ENCODE results near the gene HEG1. TPM values are rescaled to one million over a fixed set of nuclear protein-coding genes. Genes with fewer than 3 reads are reported as not detected.

HEG1 gene
- total RNA-seq, 1 experiment from 2014 or later, result 23.3 TPM

- Histone ChIP-seq H3K27me3 (no peaks in the 10 kb centered on the region), H3K36me3 (no peaks in the 10 kb centered on the region), H3K9me3 (replicated peaks) (no peaks in the 10 kb centered on the region), H3K27ac (no peak overlapping the region), H3K4me1 (peaks cover 29% of the 10 kb centered on the region), H3K4me3 (no peak overlapping the region)
- DNase-seq, result no peak
Measured at GRCh38 chr3:125059488-125060245, 3.9 kb upstream of the HEG1 start.

- Histone ChIP-seq H3K36me3 (no peaks in the 10 kb centered on the region), H3K27me3 (no peaks in the 10 kb centered on the region), H3K4me1 (peaks cover 32% of the 10 kb centered on the region)
Measured at GRCh38 chr3:125058959-125059358, 3.2 kb upstream of the HEG1 start.

GRCh38 chr3:125058529-125058928 lies 2.7 kb upstream of the HEG1 start:
- Histone ChIP-seq H3K36me3 (no peaks in the 10 kb centered on the region), H3K4me1 (peaks cover 33% of the 10 kb centered on the region), H3K4me3 (no peak overlapping the region), H3K9me3 (replicated peaks) (no peaks in the 10 kb centered on the region), H3K27me3 (no peaks in the 10 kb centered on the region), H3K27ac (no peak overlapping the region)
- DNase-seq, result no peak

More at GRCh38 chr3:125058959-125059358, 3.2 kb upstream of the HEG1 start:
- DNase-seq, result no peak
- Histone ChIP-seq H3K4me3 (no peak overlapping the region), H3K27ac (no peak overlapping the region), H3K9me3 (replicated peaks) (no peaks in the 10 kb centered on the region)

GRCh38 chr3:125057186-125057850 lies 1.5 kb upstream of the HEG1 start:
- Histone ChIP-seq H3K4me1 (peaks cover 33% of the 10 kb centered on the region), H3K36me3 (no peaks in the 10 kb centered on the region), H3K27me3 (no peaks in the 10 kb centered on the region), H3K4me3 (no peak overlapping the region), H3K9me3 (replicated peaks) (no peaks in the 10 kb centered on the region), H3K27ac (no peak overlapping the region; the same call in 1 of the 2 replicates)
- DNase-seq, result peak; percentile 30 to 31

- Histone ChIP-seq H3K4me1 (peaks cover 39% of the 10 kb centered on the region), H3K27ac (peak overlapping the region; percentile 50), H3K27me3 (no peaks in the 10 kb centered on the region), H3K9me3 (replicated peaks) (no peaks in the 10 kb centered on the region), H3K36me3 (peaks cover 3% of the 10 kb centered on the region), H3K4me3 (peak overlapping the region; percentile 90)
- DNase-seq, result peak; percentile 22 to 45
Measured at GRCh38 chr3:125055331-125055912, 375 bp downstream of the HEG1 start.

GRCh38 chr3:125054449-125055329 lies 1.1 kb downstream of the HEG1 start:
- H3K27me3 ChIP-seq, result no peaks in the 10 kb centered on the region
- no peaks in the 10 kb centered on the region for H3K9me3 ChIP-seq (replicated peaks)
- peak; percentile 41 to 60 for DNase-seq
- H3K27ac ChIP-seq, result peak overlapping the region; percentile 50
- H3K4me3 ChIP-seq, result peak overlapping the region; percentile 90
- peaks cover 6% of the 10 kb centered on the region for H3K36me3 ChIP-seq
- peaks cover 39% of the 10 kb centered on the region for H3K4me1 ChIP-seq

- no peak for DNase-seq
- no peaks in the 10 kb centered on the region for H3K27me3 ChIP-seq
- peak overlapping the region; percentile 50 for H3K27ac ChIP-seq
- peaks cover 6% of the 10 kb centered on the region for H3K36me3 ChIP-seq
- H3K4me3 ChIP-seq, result peak overlapping the region; percentile 90
- H3K9me3 ChIP-seq (replicated peaks), result no peaks in the 10 kb centered on the region
- H3K4me1 ChIP-seq, result peaks cover 39% of the 10 kb centered on the region
Measured at GRCh38 chr3:125054062-125054448, 1.7 kb downstream of the HEG1 start.

GRCh38 chr3:125053304-125053699 lies 2.5 kb downstream of the HEG1 start:
- DNase-seq, result no peak
- Histone ChIP-seq H3K4me3 (no peak overlapping the region), H3K4me1 (peaks cover 39% of the 10 kb centered on the region), H3K36me3 (peaks cover 6% of the 10 kb centered on the region), H3K9me3 (replicated peaks) (no peaks in the 10 kb centered on the region), H3K27ac (no peak overlapping the region), H3K27me3 (no peaks in the 10 kb centered on the region)

GRCh38 chr3:125052624-125053303 lies 3.0 kb downstream of the HEG1 start:
- no peaks in the 10 kb centered on the region for H3K27me3 ChIP-seq
- peak; percentile 46 to 59 for DNase-seq
- H3K9me3 ChIP-seq (replicated peaks), result no peaks in the 10 kb centered on the region
- 0 out of 2 replicates have a peak overlapping the region, but pooled peaks have one; percentile 0 for H3K4me3 ChIP-seq
- H3K4me1 ChIP-seq, result peaks cover 39% of the 10 kb centered on the region
- 0 out of 2 replicates have a peak overlapping the region, but pooled peaks have one; percentile 3 for H3K27ac ChIP-seq
- peaks cover 6% of the 10 kb centered on the region for H3K36me3 ChIP-seq

- 0 out of 2 replicates have a peak overlapping the region, but pooled peaks have one; percentile 0 for H3K4me3 ChIP-seq
Measured at GRCh38 chr3:125051715-125052581, 3.8 kb downstream of the HEG1 start.

GRCh38 chr3:125051205-125051604 lies 4.6 kb downstream of the HEG1 start:
- DNase-seq, result no peak
- peaks cover 33% of the 10 kb centered on the region for H3K4me1 ChIP-seq
- no peaks in the 10 kb centered on the region for H3K9me3 ChIP-seq (replicated peaks)
- no peaks in the 10 kb centered on the region for H3K27me3 ChIP-seq
- no peak overlapping the region for H3K27ac ChIP-seq
- peaks cover 6% of the 10 kb centered on the region for H3K36me3 ChIP-seq
- H3K4me3 ChIP-seq, result no peak overlapping the region

More at GRCh38 chr3:125051715-125052581, 3.8 kb downstream of the HEG1 start:
- Histone ChIP-seq H3K9me3 (replicated peaks) (no peaks in the 10 kb centered on the region), H3K36me3 (peaks cover 6% of the 10 kb centered on the region), H3K27me3 (no peaks in the 10 kb centered on the region), H3K27ac (0 out of 2 replicates have a peak overlapping the region, but pooled peaks have one; percentile 3), H3K4me1 (peaks cover 34% of the 10 kb centered on the region)
- peak; percentile 73 to 83 for DNase-seq

- Histone ChIP-seq H3K27ac (no peak overlapping the region), H3K4me3 (no peak overlapping the region), H3K36me3 (peaks cover 6% of the 10 kb centered on the region), H3K9me3 (replicated peaks) (no peaks in the 10 kb centered on the region), H3K27me3 (no peaks in the 10 kb centered on the region), H3K4me1 (peaks cover 38% of the 10 kb centered on the region)
- no peak for DNase-seq
Measured at GRCh38 chr3:125050488-125051090, 5.2 kb downstream of the HEG1 start.

- Histone ChIP-seq H3K4me3 (no peak overlapping the region), H3K36me3 (peaks cover 6% of the 10 kb centered on the region), H3K27me3 (no peaks in the 10 kb centered on the region), H3K9me3 (replicated peaks) (no peaks in the 10 kb centered on the region), H3K4me1 (peaks cover 33% of the 10 kb centered on the region), H3K27ac (no peak overlapping the region)
- DNase-seq, result no peak
Measured at GRCh38 chr3:125048282-125048681, 7.5 kb downstream of the HEG1 start.

Data from SJCRH30 (cell line).